Nephron progenitor cell (in vitro differentiated cells): Measurements from ENCODE around the gene GNAZ.

Experiments used
- DNase-seq: peaks from one replicate; pipeline ENCODE4 v3.0.0; 2021
- H3K27ac Mint-ChIP-seq: 2 replicates; pipeline ENCODE4 v1.8.0; 2021; ENCODE audit warnings: mild to moderate bottlenecking, moderate library complexity, mixed read lengths
- H3K27me3 Mint-ChIP-seq: 2 replicates; pipeline ENCODE4 v1.8.0; 2021; ENCODE audit warnings: mild to moderate bottlenecking, low read depth, mixed read lengths; ENCODE audit not compliant: poor library complexity
- H3K36me3 Mint-ChIP-seq: 2 replicates; pipeline ENCODE4 v1.8.0; 2021; ENCODE audit warnings: low read depth, mixed read lengths
- H3K4me1 Mint-ChIP-seq: 2 replicates; pipeline ENCODE4 v1.8.0; 2021; ENCODE audit warnings: mixed read lengths
- H3K4me3 Mint-ChIP-seq: 2 replicates; pipeline ENCODE4 v1.8.0; 2021; ENCODE audit warnings: mild to moderate bottlenecking, moderate library complexity, mixed read lengths
- H3K9me3 Mint-ChIP-seq: 2 replicates; pipeline ENCODE4 v1.8.0; 2021; ENCODE audit warnings: mild to moderate bottlenecking, moderate library complexity, mixed read lengths
- TF ChIP-seq, protein P1 (sequence below): fragments of 200-600 bp; sonication (generic); IDR thresholded peaks from 2 replicates; pipeline ENCODE4 v1.5.0; 2021; ENCODE audit warnings: antibody characterized with exemption

GNAZ gene

DNA sequence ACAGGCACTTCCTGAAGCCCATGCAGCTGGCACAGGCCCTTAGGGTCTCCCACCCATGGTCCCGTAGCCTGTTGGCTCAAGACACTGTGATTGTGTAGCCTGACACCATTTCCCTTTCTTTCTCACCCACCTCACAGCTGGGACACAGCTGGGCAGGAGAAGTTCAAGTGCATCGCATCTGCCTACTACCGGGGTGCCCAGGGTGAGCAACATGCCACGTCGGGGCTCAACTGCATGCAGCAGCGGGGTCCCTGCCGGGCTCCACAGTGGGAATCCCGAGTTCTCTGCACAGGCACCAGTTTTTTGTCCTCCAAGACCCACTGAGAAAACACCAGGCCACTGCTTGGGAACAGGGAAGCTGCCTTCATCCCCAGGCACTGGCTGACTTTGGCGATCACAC, 85.5 kb downstream of the GNAZ start:
- Mint-ChIP-seq H3K27ac (no peak overlapping the region), H3K9me3 (no peaks in the 10 kb centered on the region), H3K4me1 (peaks cover 33% of the 10 kb centered on the region), H3K27me3 (peaks cover 13% of the 10 kb centered on the region), H3K4me3 (no peak overlapping the region), H3K36me3 (peaks cover 6% of the 10 kb centered on the region)
- TF ChIP-seq, protein P1, sequence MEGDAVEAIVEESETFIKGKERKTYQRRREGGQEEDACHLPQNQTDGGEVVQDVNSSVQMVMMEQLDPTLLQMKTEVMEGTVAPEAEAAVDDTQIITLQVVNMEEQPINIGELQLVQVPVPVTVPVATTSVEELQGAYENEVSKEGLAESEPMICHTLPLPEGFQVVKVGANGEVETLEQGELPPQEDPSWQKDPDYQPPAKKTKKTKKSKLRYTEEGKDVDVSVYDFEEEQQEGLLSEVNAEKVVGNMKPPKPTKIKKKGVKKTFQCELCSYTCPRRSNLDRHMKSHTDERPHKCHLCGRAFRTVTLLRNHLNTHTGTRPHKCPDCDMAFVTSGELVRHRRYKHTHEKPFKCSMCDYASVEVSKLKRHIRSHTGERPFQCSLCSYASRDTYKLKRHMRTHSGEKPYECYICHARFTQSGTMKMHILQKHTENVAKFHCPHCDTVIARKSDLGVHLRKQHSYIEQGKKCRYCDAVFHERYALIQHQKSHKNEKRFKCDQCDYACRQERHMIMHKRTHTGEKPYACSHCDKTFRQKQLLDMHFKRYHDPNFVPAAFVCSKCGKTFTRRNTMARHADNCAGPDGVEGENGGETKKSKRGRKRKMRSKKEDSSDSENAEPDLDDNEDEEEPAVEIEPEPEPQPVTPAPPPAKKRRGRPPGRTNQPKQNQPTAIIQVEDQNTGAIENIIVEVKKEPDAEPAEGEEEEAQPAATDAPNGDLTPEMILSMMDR: no peak
- no peak for DNase-seq

DNA sequence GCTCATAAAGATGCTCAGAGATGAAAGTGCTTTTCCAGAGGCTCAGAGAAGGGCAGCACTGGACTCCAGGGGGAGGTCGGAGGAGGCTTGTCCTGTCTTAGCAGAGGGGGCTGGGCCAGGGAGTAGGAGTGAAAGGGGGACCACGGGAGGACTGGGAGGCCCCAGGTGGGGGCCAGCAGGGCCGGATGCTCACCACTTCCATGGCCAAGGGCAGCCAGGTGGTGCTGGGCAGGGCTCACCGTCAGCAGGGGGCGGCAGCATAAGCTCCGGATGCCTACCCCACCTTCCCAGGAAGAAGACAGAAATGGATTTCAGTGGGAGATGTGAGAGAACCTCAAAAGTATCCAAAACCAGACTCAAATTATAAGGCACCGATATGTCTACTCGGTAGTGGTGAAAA, 86.0 kb downstream of the GNAZ start:
- Mint-ChIP-seq H3K4me3 (no peak overlapping the region), H3K36me3 (peaks cover 6% of the 10 kb centered on the region), H3K9me3 (no peaks in the 10 kb centered on the region), H3K27ac (no peak overlapping the region), H3K4me1 (peaks cover 30% of the 10 kb centered on the region), H3K27me3 (peaks cover 13% of the 10 kb centered on the region)
- no peak for DNase-seq
- TF ChIP-seq, protein P1: no peak

DNA sequence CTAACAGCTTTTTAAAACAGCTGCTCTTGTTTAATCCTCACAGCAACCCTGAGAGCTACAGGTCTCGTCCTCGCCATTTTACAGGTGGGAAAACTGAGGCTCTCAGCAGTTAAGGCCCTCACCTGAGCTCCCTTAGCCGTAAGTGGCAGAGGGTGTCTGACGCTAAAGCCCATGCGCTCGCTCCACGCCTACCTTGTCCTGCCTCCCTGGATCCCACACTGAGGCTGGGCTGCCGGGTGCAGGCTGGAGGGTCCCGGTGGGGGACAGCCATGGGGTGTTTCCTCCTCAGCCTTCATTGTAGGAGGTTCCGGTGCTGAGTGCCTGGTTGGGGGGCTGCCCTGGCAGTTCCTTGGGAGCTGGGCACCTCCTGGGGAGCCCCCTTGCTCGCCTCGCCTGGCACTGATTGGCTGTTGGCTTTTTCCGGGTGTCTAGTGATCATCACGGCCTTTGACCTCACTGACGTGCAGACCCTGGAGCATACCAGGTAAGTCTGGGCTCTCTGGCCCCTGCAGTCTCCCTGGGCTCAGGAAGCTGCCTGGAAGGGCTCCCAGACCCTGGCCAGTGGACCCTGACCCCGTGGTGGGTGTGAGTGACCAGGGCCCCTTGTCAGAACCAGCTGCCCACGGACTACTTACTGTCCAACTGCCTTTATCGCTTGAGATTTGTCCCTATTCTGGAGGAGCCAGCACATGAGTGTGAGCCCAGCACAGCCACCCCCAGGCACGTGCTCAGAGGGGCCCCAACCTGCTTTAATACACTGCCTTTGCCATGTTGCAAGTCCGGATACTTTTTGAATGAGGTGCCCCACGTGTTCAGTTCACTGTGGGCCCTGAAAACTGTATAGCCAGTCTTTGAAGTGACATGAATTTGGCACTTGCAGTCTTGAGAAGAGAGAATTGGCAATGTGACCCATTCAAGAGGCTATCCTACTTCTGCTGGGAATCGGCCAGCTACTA, 87.5 kb downstream of the GNAZ start:
- Mint-ChIP-seq H3K4me3 (no peak overlapping the region), H3K36me3 (peaks cover 6% of the 10 kb centered on the region), H3K27me3 (peaks cover 16% of the 10 kb centered on the region), H3K27ac (no peak overlapping the region), H3K9me3 (no peaks in the 10 kb centered on the region), H3K4me1 (peaks cover 38% of the 10 kb centered on the region)
- DNase-seq: no peak
- TF ChIP-seq, protein P1: no peak

DNA sequence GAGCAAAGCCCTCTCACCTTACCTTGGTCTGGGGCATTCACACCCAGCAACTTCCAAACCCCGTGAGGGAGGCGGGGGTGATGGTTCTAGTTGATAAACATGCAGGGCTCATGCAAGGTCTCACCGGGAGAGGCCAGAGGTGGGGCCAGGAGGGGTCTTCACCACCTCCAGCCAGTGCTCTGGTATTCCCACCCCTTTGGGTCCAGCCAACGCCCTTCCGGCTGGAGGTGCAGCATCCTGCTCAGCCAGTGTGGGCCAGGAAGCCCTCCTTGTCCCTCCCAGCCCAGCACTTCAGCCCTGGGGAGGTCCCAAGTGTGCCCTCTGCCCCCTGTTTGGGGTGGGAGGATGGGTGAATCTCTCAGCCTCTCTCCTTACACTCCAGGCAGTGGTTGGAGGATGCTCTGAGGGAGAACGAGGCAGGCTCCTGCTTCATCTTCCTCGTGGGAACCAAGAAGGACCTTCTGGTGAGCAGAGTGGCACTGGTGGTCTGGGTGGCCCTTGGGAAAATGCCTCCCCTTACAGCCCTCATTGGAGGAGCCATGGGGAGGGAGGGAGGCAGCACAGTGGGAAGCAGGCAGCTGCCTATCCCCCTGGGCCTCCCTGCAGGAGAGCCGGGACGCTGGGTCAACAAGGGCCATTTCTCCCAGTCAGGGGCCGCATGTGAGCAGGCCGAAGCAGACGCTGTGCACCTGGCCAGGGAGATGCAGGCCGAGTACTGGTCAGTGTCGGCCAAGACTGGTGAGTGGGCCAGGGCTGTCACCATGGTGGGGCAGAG, 88.4 kb downstream of the GNAZ start:
- H3K4me3 Mint-ChIP-seq: no peak overlapping the region
- H3K9me3 Mint-ChIP-seq: no peaks in the 10 kb centered on the region
- no peak for DNase-seq
- H3K27ac Mint-ChIP-seq: no peak overlapping the region
- peaks cover 6% of the 10 kb centered on the region for H3K36me3 Mint-ChIP-seq
- TF ChIP-seq, protein P1: no peak
- H3K27me3 Mint-ChIP-seq: peaks cover 16% of the 10 kb centered on the region
- H3K4me1 Mint-ChIP-seq: peaks cover 39% of the 10 kb centered on the region

DNA sequence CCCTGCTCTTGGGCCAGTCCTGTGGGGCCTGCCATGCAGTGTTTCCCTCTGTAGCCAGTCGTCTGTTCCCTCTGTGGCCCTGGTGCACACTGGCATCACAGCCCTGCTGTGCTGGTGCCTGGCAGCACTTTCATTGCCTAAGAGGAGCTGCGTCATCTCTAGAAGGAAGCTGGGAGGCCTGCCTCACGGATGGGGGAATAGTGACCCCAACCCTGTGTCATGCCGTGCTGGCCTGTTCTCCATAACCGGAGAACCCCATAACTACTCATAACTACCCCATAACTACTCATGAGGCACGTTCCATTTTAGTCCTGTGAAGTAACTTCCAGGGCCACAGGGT, 88.9 kb downstream of the GNAZ start:
- TF ChIP-seq, protein P1: no peak
- DNase-seq: no peak
- Mint-ChIP-seq H3K4me1 (peaks cover 41% of the 10 kb centered on the region), H3K27me3 (peaks cover 19% of the 10 kb centered on the region), H3K9me3 (no peaks in the 10 kb centered on the region), H3K36me3 (peaks cover 6% of the 10 kb centered on the region), H3K4me3 (no peak overlapping the region), H3K27ac (no peak overlapping the region)
